CD4-positive, alpha-beta T cell treated with Interleukin-6 for 4 hours (primary cell): ENCODE data around the gene TMEM250.

ENCODE experiments used
- DNase-seq: peaks from one replicate; pipeline ENCODE4 v3.0.0-alpha.2; 2020; ENCODE audit warnings: mixed read lengths

TMEM250 gene

GRCh38 chr9:136131629-136132511, 13.2 kb upstream of the TMEM250 start:
- DNase-seq = no peak

- no peak for DNase-seq
Observed at GRCh38 chr9:136129176-136129575, 10.5 kb upstream of the TMEM250 start.

GRCh38 chr9:136128436-136128835, 9.8 kb upstream of the TMEM250 start:
- no peak for DNase-seq

GRCh38 chr9:136127313-136127712, 8.6 kb upstream of the TMEM250 start:
- no peak for DNase-seq

- no peak for DNase-seq
Observed at GRCh38 chr9:136124976-136125692, 6.5 kb upstream of the TMEM250 start.

GRCh38 chr9:136122425-136123383, 4.0 kb upstream of the TMEM250 start:
- peak; percentile 82 for DNase-seq

- DNase-seq = no peak
Observed at GRCh38 chr9:136121801-136122200, 3.1 kb upstream of the TMEM250 start.

- DNase-seq = no peak
Observed at GRCh38 chr9:136120438-136120844, 1.8 kb upstream of the TMEM250 start.

- DNase-seq = no peak
Observed at GRCh38 chr9:136119883-136120393, 1.3 kb upstream of the TMEM250 start.

- no peak for DNase-seq
Observed at GRCh38 chr9:136119061-136119882, 597 bp upstream of the TMEM250 start.

GRCh38 chr9:136117916-136118319, 757 bp downstream of the TMEM250 start:
- DNase-seq = no peak

GRCh38 chr9:136117291-136117915, 1.3 kb downstream of the TMEM250 start:
- no peak for DNase-seq

- DNase-seq = no peak
Observed at GRCh38 chr9:136116360-136117098, 2.1 kb downstream of the TMEM250 start.

- no peak for DNase-seq
Observed at GRCh38 chr9:136115641-136116359, 2.9 kb downstream of the TMEM250 start.

GRCh38 chr9:136115206-136115605, 3.5 kb downstream of the TMEM250 start:
- no peak for DNase-seq

GRCh38 chr9:136114610-136115009, 4.1 kb downstream of the TMEM250 start:
- no peak for DNase-seq

- DNase-seq = no peak
Observed at GRCh38 chr9:136112541-136112940, 6.1 kb downstream of the TMEM250 start.

- DNase-seq = no peak
Observed at GRCh38 chr9:136111910-136112309, 6.8 kb downstream of the TMEM250 start.

- no peak for DNase-seq
Observed at GRCh38 chr9:136111190-136111589, 7.5 kb downstream of the TMEM250 start.
